Ectodermal cell (in vitro differentiated cells): ENCODE measurements around the gene SGCD.

Experiments
- H3K27ac ChIP-seq: 2 replicates; pipeline ENCODE4 v1.7.0; 2013; ENCODE audit warnings: mild to moderate bottlenecking, low read depth, low read length; ENCODE audit not compliant: insufficient read depth, poor library complexity, severe bottlenecking
- H3K27me3 ChIP-seq: 2 replicates; pipeline ENCODE4 v1.7.0; 2013; ENCODE audit warnings: mild to moderate bottlenecking, low read length; ENCODE audit not compliant: insufficient read depth, control insufficient read depth, poor library complexity, severe bottlenecking
- H3K36me3 ChIP-seq: one replicate; pipeline ENCODE4 v1.7.0; 2013; ENCODE audit warnings: low read length; ENCODE audit not compliant: control insufficient read depth, insufficient read depth
- H3K4me1 ChIP-seq: one replicate; pipeline ENCODE4 v1.7.0; 2013; ENCODE audit warnings: low read length; ENCODE audit not compliant: control insufficient read depth, insufficient read depth
- H3K4me3 ChIP-seq: 2 replicates; pipeline ENCODE4 v1.7.0; 2013; ENCODE audit warnings: low read depth, low read length, control low read depth; ENCODE audit not compliant: insufficient read depth
- H3K9me3 ChIP-seq: 2 replicates; pipeline ENCODE4 v1.7.0; 2013; ENCODE audit warnings: mild to moderate bottlenecking, low read length, moderate library complexity; ENCODE audit not compliant: control insufficient read depth
- WGBS, 2 experiments: methylation state at CpG; one replicate each; pipeline ENCODE4 v1.1.7; 2013; ENCODE audit warnings: missing lambda C conversion rate in 2 of 2; 5-methylcytosine and 5-hydroxymethylcytosine counted together

Gene SGCD

DNA sequence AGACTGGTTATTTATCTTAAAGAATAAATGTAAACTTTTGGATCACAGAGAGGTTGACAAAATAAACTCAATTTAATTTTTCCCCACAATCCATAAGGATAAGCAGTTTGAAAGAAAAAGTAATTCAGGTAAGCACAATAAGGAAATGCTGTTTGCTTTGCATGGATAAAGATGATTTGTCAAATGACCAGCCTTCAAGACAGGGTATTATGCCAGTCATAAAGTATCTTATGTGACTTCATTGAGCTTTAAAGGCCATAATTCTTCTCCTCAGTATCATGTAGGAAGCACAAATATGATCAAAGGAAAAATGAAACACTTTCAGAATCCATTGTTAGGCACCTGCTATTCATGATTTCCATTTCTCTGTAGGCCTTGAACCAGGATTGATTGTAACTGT, 342.5 kb downstream of the SGCD start:
- H3K27ac ChIP-seq: no peak overlapping the region
- H3K27me3 ChIP-seq: no peaks in the 10 kb centered on the region
- no peaks in the 10 kb centered on the region for H3K9me3 ChIP-seq
- peaks cover 6% of the 10 kb centered on the region for H3K4me1 ChIP-seq
- no peak overlapping the region for H3K4me3 ChIP-seq
- H3K36me3 ChIP-seq: no peaks in the 10 kb centered on the region

- no peaks in the 10 kb centered on the region for H3K36me3 ChIP-seq
- H3K27ac ChIP-seq: no peak overlapping the region
- no peaks in the 10 kb centered on the region for H3K9me3 ChIP-seq
- no peaks in the 10 kb centered on the region for H3K27me3 ChIP-seq
- WGBS, 2 experiments: 83 to 85% methylated on average over 2 of the region's 2 CpGs
- H3K4me3 ChIP-seq: no peak overlapping the region
- H3K4me1 ChIP-seq: peaks cover 6% of the 10 kb centered on the region
Measured at GRCh38 chr5:156670615-156671014, 343.7 kb downstream of the SGCD start.

GRCh38 chr5:156675395-156675794, 348.4 kb downstream of the SGCD start:
- Histone ChIP-seq H3K27ac (no peak overlapping the region), H3K27me3 (no peaks in the 10 kb centered on the region), H3K9me3 (no peaks in the 10 kb centered on the region), H3K4me3 (no peak overlapping the region), H3K4me1 (peaks cover 4% of the 10 kb centered on the region), H3K36me3 (no peaks in the 10 kb centered on the region)

GRCh38 chr5:156677963-156678362, 351.0 kb downstream of the SGCD start:
- Histone ChIP-seq H3K9me3 (no peaks in the 10 kb centered on the region), H3K4me1 (no peaks in the 10 kb centered on the region), H3K36me3 (no peaks in the 10 kb centered on the region), H3K27me3 (no peaks in the 10 kb centered on the region), H3K27ac (no peak overlapping the region), H3K4me3 (no peak overlapping the region)
- WGBS, 2 experiments: 91 to 100% methylated on average over 1 of the region's 1 CpG

GRCh38 chr5:156678484-156678883, 351.5 kb downstream of the SGCD start:
- H3K9me3 ChIP-seq: no peaks in the 10 kb centered on the region
- no peaks in the 10 kb centered on the region for H3K27me3 ChIP-seq
- H3K4me3 ChIP-seq: no peak overlapping the region
- no peaks in the 10 kb centered on the region for H3K36me3 ChIP-seq
- no peaks in the 10 kb centered on the region for H3K4me1 ChIP-seq
- H3K27ac ChIP-seq: no peak overlapping the region
- 91 to 93% methylated on average over 3 of the region's 3 CpGs for WGBS, 2 experiments

DNA sequence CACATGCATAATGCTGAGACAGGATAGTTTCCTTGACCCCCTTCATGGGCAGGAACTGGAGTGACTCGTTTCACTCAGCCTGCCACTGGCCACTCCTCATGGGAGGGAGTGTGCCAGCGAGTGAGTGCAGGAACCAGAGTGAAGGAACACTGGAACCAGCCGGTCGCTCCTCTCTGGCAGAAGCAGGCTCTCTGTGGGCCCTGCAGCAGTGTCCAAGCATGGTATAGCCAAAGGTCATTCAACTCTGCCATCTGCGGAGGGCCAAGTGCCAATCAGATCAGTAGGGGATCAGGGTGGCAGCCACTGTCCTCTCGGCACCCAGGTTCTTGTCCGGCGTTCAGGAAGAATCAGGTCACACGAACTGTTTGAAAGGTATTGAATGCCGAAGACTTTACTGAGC, 353.9 kb downstream of the SGCD start:
- no peaks in the 10 kb centered on the region for H3K9me3 ChIP-seq
- WGBS, 2 experiments: 93 to 94% methylated on average over 10 of the region's 10 CpGs
- H3K4me3 ChIP-seq: no peak overlapping the region
- H3K27me3 ChIP-seq: no peaks in the 10 kb centered on the region
- no peaks in the 10 kb centered on the region for H3K36me3 ChIP-seq
- H3K4me1 ChIP-seq: no peaks in the 10 kb centered on the region
- H3K27ac ChIP-seq: no peak overlapping the region

- Histone ChIP-seq H3K9me3 (no peaks in the 10 kb centered on the region), H3K4me1 (no peaks in the 10 kb centered on the region), H3K27ac (no peak overlapping the region), H3K27me3 (no peaks in the 10 kb centered on the region), H3K36me3 (no peaks in the 10 kb centered on the region), H3K4me3 (no peak overlapping the region)
- WGBS, 2 experiments: 94 to 97% methylated on average over 3 of the region's 3 CpGs
Measured at GRCh38 chr5:156681265-156681664, 354.3 kb downstream of the SGCD start.

- Histone ChIP-seq H3K9me3 (no peaks in the 10 kb centered on the region), H3K27me3 (no peaks in the 10 kb centered on the region), H3K4me1 (peaks cover 5% of the 10 kb centered on the region), H3K4me3 (no peak overlapping the region), H3K27ac (no peak overlapping the region), H3K36me3 (no peaks in the 10 kb centered on the region)
- WGBS, 2 experiments: 90 to 100% methylated on average over 2 of the region's 2 CpGs
Measured at GRCh38 chr5:156682971-156683370, 356.0 kb downstream of the SGCD start.

GRCh38 chr5:156683509-156683908, 356.5 kb downstream of the SGCD start:
- H3K36me3 ChIP-seq: no peaks in the 10 kb centered on the region
- no peak overlapping the region for H3K27ac ChIP-seq
- 23 to 45% methylated on average over 1 of the region's 1 CpG for WGBS, 2 experiments
- no peaks in the 10 kb centered on the region for H3K9me3 ChIP-seq
- no peaks in the 10 kb centered on the region for H3K27me3 ChIP-seq
- peaks cover 5% of the 10 kb centered on the region for H3K4me1 ChIP-seq
- no peak overlapping the region for H3K4me3 ChIP-seq

DNA sequence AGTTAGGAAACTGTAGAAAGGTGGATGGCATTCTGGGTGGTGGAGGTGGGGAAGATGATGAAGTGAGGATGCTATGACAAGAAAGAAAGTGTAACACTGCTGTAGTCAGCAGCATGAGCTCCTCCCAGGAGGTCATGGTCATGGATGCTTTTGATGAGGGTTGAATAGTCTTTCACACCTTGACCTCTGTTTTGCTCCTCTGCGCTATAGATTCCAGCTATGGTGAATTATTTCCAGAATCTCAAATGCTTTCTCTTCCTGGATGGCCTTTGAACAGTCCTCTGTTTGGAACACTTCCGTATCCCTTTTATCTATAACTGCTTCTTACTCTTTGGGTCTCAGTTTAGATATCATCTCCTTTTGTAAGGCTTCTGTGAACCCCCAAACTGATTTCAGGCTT, 357.3 kb downstream of the SGCD start:
- Histone ChIP-seq H3K27me3 (no peaks in the 10 kb centered on the region), H3K27ac (no peak overlapping the region), H3K4me3 (no peak overlapping the region), H3K36me3 (no peaks in the 10 kb centered on the region), H3K4me1 (peaks cover 5% of the 10 kb centered on the region), H3K9me3 (no peaks in the 10 kb centered on the region)
- WGBS, 2 experiments: 93 to 94% methylated on average over 2 of the region's 2 CpGs

GRCh38 chr5:156685481-156685880, 358.5 kb downstream of the SGCD start:
- Histone ChIP-seq H3K36me3 (no peaks in the 10 kb centered on the region), H3K9me3 (no peaks in the 10 kb centered on the region), H3K4me3 (no peak overlapping the region), H3K4me1 (peaks cover 5% of the 10 kb centered on the region), H3K27me3 (no peaks in the 10 kb centered on the region), H3K27ac (no peak overlapping the region)
